ENCODE results near the gene CCL24.

- TF ChIP-seq BHLHE40 (IDR thresholded peaks at IDR 0.05; ENCODE audit: borderline replicate concordance in 1 of 2, low read depth in 2 of 2, low read length in 1 of 2): no peak
- no peak for TF ChIP-seq BMI1 (IDR thresholded peaks at IDR 0.05; ENCODE audit: borderline replicate concordance)
- TF ChIP-seq MAX (IDR thresholded peaks at IDR 0.05; ENCODE audit: low read depth, low read length): no peak
- TF ChIP-seq SUZ12 (IDR thresholded peaks at IDR 0.05; ENCODE audit: unreplicated experiment): no peak
- TF ChIP-seq POLR2A (IDR thresholded peaks at IDR 0.05; ENCODE audit: low read depth, low read length): no peak
- TF ChIP-seq POLR2AphosphoS5 (IDR thresholded peaks at IDR 0.05; ENCODE audit: low read length): no peak
- TF ChIP-seq REST (IDR thresholded peaks at IDR 0.05; ENCODE audit: low read depth, low read length): no peak
- no peak for TF ChIP-seq HDGF (IDR thresholded peaks at IDR 0.05)
- no peak for TF ChIP-seq NR2C2 (IDR thresholded peaks at IDR 0.05; ENCODE audit: borderline replicate concordance, control insufficient read depth, insufficient read length, low read depth)
Observed at GRCh38 chr7:75771224-75771623, 42.4 kb downstream of the CCL24 start.

Data from GM12878 (cell line).